ENCODE results near the gene NAV3. TPM values are rescaled to one million over a fixed set of nuclear protein-coding genes. Genes with fewer than 3 reads are reported as not detected.
A peak's percentile ranks its signal among the peaks of the same experiment; 100 is the strongest.

The NAV3 gene
- 4.3 TPM for total RNA-seq (ENCODE audit: insufficient read depth, low replicate concordance)

- peak; percentile 55 for DNase-seq (ENCODE audit: low spot score)
These were observed at the start of gene NAV3 for GRCh38 chr12:77830583-77831351. TSS of gene NAV3 (plus strand) at chr12:77830894. CDS start at chr12:77831462, 568 bp downstream.

GRCh38 chr12:77782034-77782433, 48.7 kb upstream of the NAV3 start:
- no peak for DNase-seq (ENCODE audit: low spot score)

GRCh38 chr12:77782766-77783165, 47.9 kb upstream of the NAV3 start:
- no peak for DNase-seq (ENCODE audit: low spot score)

- no peak for DNase-seq (ENCODE audit: low spot score)
These were observed 45.5 kb upstream of the NAV3 start for GRCh38 chr12:77785211-77785610.

GRCh38 chr12:77786675-77787074, 44.0 kb upstream of the NAV3 start:
- no peak for DNase-seq (ENCODE audit: low spot score)

- no peak for DNase-seq (ENCODE audit: low spot score)
These were observed 42.2 kb upstream of the NAV3 start for GRCh38 chr12:77788231-77789168.

- DNase-seq (ENCODE audit: low spot score), result peak; percentile 60
These were observed 35.0 kb upstream of the NAV3 start for GRCh38 chr12:77795699-77796098.

GRCh38 chr12:77796775-77797174, 33.9 kb upstream of the NAV3 start:
- peak; percentile 19 for DNase-seq (ENCODE audit: low spot score)

- DNase-seq (ENCODE audit: low spot score), result peak; percentile 81
These were observed 30.2 kb upstream of the NAV3 start for GRCh38 chr12:77800501-77800900.

- no peak for DNase-seq (ENCODE audit: low spot score)
These were observed 22.2 kb upstream of the NAV3 start for GRCh38 chr12:77808534-77808933.

- no peak for DNase-seq (ENCODE audit: low spot score)
These were observed 17.1 kb upstream of the NAV3 start for GRCh38 chr12:77813558-77813957.

- DNase-seq (ENCODE audit: low spot score), result no peak
These were observed 16.3 kb upstream of the NAV3 start for GRCh38 chr12:77814386-77814785.

GRCh38 chr12:77816196-77816595, 14.5 kb upstream of the NAV3 start:
- no peak for DNase-seq (ENCODE audit: low spot score)

GRCh38 chr12:77817276-77817675, 13.4 kb upstream of the NAV3 start:
- DNase-seq (ENCODE audit: low spot score), result no peak

- no peak for DNase-seq (ENCODE audit: low spot score)
These were observed 12.3 kb upstream of the NAV3 start for GRCh38 chr12:77818351-77818750.

- DNase-seq (ENCODE audit: low spot score), result peak; percentile 23
These were observed 8.9 kb upstream of the NAV3 start for GRCh38 chr12:77821699-77822203.

- peak; percentile 11 for DNase-seq (ENCODE audit: low spot score)
These were observed 2.6 kb downstream of the NAV3 start for GRCh38 chr12:77833329-77833728.

GRCh38 chr12:77834618-77835017, 3.9 kb downstream of the NAV3 start:
- DNase-seq (ENCODE audit: low spot score), result no peak

- peak; percentile 85 for DNase-seq (ENCODE audit: low spot score)
These were observed 5.3 kb downstream of the NAV3 start for GRCh38 chr12:77835969-77836368.

GRCh38 chr12:77837876-77838291, 7.2 kb downstream of the NAV3 start:
- DNase-seq (ENCODE audit: low spot score), result peak; percentile 39

- no peak for DNase-seq (ENCODE audit: low spot score)
These were observed 10.8 kb downstream of the NAV3 start for GRCh38 chr12:77841521-77841920.

GRCh38 chr12:77842430-77842829, 11.7 kb downstream of the NAV3 start:
- DNase-seq (ENCODE audit: low spot score), result no peak

Data from umbilical cord (tissue), 2 donors.